GM21825 (cell line): ENCODE measurements around the gene GPX3.

Experiments used
- ATAC-seq: cut with Tn5 transposase; IDR thresholded peaks from one replicate; pipeline ENCODE4 v1.9.1; 2021; ENCODE audit warnings: mild to moderate bottlenecking, moderate library complexity; ENCODE audit not compliant: unreplicated experiment

The GPX3 gene

GRCh38 chr5:151012862-151013261 is 7.5 kb upstream of the GPX3 start:
- no peak for ATAC-seq

DNA sequence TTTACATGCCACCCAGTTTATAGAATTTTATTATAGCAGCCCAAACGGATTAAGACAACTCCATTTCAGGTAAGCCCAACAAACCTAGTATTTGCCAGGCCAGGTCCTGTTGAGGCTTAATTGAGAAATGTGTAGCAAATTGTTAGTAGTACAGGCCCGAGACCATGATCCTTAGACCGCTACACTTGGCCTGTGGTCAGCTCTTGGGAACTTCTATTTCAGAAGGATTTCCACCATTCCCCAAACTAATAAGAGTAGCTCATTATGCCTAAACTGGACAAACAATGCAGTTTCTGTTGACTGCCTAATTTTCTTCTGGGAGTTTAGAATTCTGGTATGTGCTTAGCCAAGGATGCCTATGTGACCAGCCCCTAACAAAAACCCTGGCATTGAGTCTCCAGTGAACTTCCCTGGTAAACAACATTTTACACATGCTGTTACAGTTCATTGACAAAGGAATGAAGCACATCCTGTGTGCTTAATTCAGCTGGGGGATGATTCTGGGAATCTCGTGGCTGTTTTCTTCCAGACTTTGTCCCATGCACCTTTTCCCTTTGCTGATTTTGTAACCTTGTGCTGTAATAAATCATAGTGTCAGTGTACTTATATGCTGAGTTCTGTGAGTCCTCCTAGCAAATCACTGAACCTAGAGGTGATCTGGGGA is 5.6 kb upstream of the GPX3 start:
- no peak for ATAC-seq

DNA sequence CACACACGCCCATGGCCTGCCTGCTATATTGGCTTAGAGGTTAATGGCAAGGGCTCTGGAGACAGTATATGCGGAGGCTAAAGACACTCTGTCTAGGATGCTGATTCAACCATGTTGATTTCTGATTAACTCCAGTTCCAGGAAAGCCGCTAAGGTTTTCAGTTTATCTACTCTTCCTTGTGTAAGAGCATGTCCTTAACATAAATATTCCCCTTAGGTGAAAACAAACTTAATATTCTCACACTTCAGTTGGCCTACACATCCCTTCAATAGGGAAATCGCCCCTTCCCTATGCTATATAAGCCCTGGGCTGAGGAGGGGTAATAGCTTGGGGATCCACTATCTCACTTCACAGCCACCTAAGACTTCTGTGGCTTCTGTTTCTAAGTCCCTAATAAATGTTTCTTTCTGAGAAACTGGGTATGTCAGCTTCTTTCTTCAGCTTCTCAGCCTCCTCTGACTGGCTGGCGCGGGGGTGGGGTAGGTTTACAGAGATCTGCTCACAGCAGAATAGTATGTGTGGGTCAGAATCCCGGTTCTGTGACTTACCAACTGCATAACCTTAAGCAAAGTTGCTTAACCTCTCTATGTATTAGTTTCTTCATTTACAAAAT is 4.3 kb upstream of the GPX3 start:
- no peak for ATAC-seq

- ATAC-seq, result no peak
Measured at GRCh38 chr5:151016700-151017099, 3.7 kb upstream of the GPX3 start.

DNA sequence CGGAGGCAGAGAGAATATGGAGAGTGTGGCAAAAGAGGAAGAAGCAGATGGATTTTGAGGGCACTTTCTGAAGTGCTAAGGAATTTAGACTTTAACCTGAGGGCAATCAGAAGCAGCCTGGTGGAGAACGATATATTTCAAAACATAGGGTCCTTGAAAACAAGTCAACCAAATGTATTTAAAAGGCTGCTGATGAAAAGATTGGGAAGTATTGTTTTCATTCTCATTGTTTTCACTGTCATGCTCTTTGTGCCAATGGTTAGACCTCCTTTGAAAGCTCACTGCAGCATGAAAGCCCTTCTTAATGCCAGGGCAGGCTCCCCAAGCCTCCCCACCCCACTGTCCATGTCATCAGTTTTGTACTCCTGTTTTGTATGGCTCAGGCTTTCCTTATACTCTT is 2.5 kb upstream of the GPX3 start:
- ATAC-seq, result no peak

GRCh38 chr5:151018846-151019245 is 1.5 kb upstream of the GPX3 start:
- no peak for ATAC-seq

DNA sequence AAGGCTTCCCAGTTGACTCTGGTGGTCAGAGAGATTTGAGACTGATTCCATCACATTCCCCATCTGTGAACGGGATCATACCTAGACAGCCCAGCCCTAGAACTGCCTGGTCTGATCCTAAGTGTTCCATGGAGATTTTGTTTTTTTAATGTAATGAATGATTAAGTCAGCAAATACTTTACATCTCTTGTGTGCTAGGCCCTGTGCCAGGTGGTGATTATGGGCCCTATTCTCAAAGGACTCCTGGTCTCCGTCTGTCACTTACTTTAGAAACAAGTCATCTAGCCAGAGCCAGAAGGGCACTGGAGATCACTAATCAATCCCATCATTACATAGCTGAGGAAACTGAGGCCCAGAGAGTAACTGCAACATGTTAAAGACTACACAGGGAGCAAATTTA is 1.1 kb upstream of the GPX3 start:
- ATAC-seq, result no peak

DNA sequence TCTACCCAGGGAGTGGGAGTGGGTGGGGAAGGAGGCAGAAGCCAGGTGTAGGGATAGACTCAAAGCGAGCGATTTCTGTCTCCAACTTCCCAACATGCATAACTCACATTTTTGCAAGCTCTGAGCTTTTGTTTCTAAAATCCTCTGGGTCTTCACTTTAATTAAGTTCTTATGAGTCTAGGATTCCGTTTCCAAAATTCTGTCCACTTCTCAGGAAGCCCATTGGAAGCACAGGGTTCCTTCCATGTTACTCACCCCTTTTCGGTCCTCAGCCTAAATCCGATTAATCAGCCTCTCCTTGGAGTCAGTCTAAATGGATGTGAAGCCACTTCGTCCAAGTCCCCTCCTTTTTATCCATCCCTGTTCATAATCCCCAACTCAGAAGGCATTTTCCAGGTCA is 1.4 kb downstream of the GPX3 start:
- no peak for ATAC-seq

GRCh38 chr5:151022511-151023018 is 2.2 kb downstream of the GPX3 start:
- no peak for ATAC-seq

GRCh38 chr5:151023047-151023615 is 2.7 kb downstream of the GPX3 start:
- no peak for ATAC-seq

DNA sequence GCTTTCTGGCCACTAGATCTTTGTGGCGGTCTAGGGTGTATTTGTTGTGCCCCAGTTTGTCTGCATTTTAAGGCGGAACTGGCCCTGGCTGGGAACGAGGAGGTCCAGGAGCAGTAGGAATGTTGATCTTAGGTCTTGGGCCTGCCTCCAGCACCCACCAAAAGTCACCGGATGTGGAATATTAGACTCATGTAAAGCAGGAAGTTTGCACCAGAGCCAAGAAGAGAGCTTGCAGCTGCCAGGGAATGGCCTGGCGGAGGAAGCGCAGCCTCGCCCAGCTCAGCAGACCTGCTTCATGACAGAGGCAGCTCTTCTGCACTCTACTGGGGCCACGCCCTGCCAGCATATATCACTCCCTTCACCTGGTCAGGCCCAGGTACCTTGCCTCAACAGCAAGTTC is 3.3 kb downstream of the GPX3 start:
- ATAC-seq, result no peak

- no peak for ATAC-seq
Measured at GRCh38 chr5:151024440-151025249, 4.3 kb downstream of the GPX3 start.

- no peak for ATAC-seq
Measured at GRCh38 chr5:151025250-151025606, 4.8 kb downstream of the GPX3 start.

GRCh38 chr5:151026088-151026487 is 5.7 kb downstream of the GPX3 start:
- ATAC-seq, result no peak

DNA sequence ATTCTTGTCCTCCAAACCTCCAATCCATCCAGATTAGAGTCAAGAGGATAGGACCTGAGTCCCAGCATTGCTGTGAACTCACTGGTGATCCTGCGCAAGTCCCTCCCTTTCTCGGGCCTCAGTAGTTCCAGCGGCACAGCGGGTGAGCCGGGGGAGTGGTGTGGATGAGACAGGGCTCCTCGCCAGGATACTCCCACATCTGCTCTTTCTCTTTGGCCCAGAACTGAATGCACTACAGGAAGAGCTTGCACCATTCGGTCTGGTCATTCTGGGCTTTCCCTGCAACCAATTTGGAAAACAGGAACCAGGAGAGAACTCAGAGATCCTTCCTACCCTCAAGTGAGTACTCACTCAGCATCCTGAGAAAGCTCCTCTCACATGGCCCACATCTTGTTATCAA is 6.3 kb downstream of the GPX3 start:
- no peak for ATAC-seq

GRCh38 chr5:151027961-151028479 is 7.6 kb downstream of the GPX3 start:
- no peak for ATAC-seq

- ATAC-seq, result no peak
Measured at GRCh38 chr5:151028717-151029116, 8.3 kb downstream of the GPX3 start.

DNA sequence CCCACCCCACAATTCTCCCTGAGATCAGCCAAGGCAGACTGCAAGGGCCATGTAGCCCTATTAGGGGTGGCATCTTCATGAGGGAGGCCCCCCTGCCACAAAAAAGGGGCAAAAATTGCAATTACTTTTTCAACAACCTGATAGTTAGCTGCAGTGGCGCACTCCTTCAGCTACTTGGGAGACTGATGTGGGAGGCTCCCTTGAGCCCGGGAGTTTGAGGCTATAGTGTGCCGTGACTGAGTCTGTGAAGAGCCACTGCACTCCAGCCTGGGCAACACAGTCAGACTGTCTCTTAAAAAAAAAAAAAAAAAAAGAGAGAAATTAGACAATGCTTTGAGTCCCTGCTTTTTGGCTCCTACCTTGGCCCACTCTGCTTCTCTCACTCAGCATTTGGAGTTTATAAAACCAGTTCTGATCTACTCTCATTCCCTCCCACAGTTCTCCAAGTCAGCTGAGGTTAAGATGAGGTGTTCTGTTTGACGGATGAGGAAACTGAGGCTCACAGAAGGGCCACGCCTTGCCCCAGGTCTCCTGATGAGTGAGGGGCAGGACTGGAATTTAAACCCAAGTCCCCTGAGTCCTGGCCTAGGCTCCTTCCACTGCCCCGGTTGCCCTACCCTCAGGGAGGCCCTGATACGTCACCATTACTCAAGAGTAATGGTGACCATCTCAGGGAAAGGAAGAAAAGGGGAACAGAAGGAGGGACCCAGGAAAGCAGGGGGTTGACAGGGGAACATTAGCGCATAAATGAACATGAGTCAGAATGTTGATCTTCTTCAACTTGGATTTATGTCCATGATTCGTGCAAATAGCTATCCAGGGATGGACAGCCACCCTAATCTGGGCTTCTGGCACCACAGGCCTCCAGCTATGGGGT is 9.0 kb downstream of the GPX3 start:
- ATAC-seq, result no peak

DNA sequence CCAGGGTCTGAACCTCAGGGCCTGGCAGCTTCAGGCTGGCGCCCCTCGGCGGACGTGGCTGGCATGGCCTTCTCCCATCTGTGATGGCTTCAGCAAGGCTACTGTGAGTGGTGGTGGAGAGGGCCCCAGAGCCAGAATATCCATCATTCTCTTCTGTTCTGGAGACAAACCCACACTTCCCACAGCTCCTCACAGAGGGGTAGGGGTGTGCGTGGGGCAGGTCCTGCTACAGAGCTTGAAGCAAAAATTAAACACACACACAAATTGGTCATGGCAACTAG is 9.6 kb downstream of the GPX3 start:
- ATAC-seq, result no peak

GRCh38 chr5:151030379-151030778 is 10.0 kb downstream of the GPX3 start:
- ATAC-seq, result no peak

GRCh38 chr5:151031554-151031953 is 11.2 kb downstream of the GPX3 start:
- no peak for ATAC-seq
